Measurements from ENCODE around the gene CCL3.
"Not testable (repeated sequence)": the region's sequence is repeated elsewhere in the genome, so short reads cannot be mapped to it uniquely, and the experiment has no call there.

Gene CCL3

DNA sequence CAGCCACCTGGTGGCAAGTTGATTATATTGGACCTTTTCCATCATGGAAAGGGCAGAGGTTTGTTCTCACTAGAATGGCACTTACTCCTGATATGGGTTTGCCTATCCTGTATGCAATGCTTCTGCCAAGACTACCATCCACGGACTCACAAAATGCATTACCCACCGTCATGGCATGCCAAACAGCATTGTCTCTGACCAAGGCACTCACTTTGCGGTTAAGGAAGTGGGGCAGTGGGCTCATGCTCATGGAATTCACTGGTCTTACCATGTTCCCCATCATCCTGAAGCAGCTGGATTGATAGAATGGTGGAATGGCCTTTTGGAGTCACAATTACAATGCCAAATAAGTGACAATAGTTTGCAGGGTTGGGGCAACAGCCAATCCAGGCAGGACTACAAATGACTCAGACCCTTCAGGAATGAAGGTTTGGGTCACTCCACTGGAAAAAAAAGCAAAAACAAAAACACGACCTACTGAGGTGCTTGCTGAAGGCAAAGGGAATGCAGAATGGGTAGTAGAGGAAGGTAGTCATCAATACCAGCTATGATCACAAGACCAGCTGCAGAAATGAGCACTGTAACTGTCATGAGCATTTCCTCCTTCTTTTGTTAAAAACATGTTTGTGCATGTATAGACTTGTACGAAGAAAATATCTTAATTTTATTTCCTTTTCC lies 25.2 kb upstream of the CCL3 start:
- DNase-seq = not testable (repeated sequence)

DNA sequence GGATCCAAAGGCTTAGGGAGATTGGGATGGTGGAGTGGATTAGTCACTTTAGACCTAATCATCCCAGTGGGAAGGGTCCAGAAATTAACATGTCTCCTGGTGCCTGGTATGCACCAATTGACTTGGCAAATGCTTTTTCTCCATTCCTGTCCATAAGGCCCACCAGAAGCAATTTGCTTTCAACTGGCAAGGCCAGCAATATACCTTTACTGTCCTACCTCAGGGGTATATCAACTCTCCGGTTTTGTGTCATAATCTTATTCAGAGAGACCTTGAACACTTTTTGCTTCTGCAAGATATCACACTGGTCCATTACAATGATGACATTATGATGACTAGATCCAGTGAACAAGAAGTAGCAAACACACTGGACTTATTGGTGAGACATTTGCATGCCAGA lies 23.2 kb upstream of the CCL3 start:
- DNase-seq = not testable (repeated sequence)

DNA sequence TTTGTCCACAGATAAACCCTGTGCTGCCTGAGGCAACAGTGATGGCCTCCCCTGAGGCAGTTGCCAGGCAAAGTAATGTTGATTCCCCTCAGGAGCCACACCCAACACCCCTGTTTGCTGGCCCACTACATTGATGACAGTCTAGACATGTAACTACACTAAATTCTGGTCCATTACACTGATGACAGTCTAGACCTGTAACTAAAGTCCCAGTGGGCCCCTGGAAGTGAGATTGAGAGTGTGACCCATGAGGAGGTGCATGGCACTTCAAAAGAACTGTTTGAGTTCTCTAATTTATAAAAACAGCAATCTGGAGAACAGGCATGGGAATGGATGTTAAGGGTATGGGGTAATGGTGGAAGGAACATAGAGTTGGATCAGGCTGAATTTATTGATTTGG lies 22.6 kb upstream of the CCL3 start:
- no peak for DNase-seq

DNA sequence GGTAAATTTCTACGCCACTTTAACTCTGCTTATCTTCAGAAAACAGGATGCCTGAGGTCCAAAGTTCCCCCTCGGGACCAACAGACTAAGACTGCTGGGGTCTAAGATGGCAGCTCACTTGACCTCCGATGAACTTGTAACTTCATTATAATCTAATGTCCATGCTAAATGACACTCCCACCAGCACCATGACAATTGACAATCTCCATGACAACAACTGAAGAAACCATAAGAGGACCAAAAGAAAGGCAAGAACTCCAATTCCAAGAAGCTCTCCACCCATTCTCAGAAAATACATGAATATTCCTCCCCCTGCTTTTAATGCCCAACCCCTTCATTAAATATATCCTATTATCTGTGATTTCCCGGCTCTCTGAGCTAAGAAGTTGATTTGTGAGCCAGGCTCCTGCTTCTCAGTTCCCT lies 21.1 kb upstream of the CCL3 start:
- DNase-seq = no peak

DNA sequence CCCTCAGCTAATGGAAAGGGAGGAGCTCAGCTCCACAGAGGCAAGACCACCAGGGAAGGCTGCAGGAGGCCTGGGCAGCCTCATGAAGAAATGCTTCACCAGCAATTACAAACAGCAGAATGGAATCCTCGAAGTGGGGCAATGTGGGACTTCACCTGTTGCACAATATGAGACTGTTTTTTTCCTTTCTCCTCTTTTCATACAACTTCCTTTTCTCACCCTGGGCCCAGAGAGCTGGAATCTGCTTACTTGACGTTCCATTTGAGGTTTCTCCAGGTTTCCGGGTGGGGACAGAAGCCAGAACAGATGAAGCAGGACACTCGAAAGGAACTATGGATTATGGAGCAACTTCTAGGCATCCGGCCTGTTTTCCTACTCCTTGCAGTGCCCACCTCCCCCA lies 18.3 kb upstream of the CCL3 start:
- not testable (repeated sequence) for DNase-seq

DNA sequence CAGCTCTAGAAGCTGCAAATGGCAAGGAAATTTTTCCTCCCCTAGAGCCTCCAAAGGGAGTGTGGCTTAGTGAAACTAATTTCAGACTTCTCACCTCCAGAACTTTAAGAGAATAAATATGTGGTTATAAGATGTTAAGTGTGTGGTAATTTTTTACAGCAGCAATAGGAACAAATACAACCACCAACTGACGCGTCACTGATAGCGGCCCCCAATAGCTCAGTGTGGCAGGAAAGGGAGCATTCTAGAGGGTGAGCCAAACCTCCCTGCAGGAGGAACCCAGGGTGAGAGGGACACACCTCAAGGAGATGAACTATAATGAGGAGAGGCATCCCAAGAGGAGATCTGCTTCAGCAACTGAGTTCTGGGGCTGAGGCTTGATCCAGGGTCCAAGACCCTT lies 17.7 kb upstream of the CCL3 start:
- no peak for DNase-seq

DNA sequence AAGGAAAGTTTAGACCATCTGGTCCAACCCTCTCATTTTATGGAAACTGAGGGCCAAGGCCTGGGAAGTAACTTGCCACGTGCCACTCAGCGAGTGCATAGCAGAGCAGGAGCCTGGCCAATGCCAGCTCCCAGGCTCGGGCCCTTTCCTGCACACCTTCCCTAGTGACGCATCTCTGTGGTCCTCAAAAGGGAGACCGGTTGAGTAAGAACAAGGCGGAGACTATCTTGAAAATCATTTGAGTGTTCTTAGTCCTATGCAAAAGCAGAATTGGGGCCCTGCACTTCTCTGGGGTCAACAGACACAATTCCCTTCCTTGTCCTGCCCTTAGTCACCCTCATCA lies 16.5 kb upstream of the CCL3 start:
- DNase-seq = no peak

DNA sequence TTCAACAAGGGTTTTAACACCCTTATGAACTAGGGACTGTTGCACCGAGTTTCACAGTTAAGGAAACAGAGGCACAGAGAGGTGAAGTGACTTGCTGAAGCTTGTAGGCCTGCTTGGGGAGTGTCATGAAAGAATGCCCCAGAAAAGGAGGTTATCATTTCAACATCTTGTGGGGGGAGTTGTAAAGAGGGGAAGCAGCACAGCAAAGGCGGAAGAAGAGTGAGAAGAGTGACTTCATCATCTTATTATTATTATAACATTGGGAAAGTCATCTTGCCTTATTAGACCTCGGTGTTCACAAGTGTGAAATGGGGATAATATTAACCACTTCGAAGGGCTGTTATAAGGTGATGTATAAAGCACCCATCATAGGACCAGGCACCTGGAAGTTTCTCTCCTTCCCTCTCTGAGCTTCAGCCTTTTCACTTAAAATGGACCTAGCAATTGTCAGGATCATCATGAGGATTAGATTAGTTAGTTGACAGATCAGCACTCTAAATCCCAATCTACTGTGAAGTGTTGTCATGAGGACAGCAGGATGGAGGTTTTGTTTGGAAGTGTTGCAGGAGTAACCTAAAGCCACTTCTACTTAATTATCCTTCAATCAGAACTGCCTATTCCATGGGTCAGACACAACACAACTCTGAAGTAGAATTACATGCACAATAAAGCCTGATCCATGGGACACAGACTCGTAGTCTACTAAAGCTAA lies 16.0 kb upstream of the CCL3 start:
- DNase-seq = no peak

DNA sequence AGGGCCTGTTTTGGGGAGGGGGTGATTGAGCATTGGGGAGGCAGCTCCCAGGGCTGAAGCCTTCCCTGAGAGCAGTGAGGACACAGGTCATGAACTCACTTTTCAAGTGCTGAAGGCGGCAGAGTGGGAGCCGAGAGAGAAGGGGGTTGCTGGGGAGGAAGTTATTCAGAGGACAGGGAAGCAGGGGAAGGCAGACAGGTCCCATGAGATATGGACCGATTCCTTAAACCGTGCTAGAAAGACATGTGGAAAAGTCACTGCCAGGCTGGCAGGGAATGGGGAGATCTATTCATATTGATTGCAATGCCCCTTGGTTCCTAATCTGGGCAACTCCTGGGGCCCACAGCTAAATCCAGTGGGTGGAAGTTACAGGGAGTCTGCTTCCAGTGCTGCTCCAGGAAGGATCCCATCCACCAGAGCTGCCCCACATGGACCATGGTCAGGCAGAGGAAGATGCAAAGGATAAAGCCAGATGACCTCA lies 14.8 kb upstream of the CCL3 start:
- DNase-seq = no peak

DNA sequence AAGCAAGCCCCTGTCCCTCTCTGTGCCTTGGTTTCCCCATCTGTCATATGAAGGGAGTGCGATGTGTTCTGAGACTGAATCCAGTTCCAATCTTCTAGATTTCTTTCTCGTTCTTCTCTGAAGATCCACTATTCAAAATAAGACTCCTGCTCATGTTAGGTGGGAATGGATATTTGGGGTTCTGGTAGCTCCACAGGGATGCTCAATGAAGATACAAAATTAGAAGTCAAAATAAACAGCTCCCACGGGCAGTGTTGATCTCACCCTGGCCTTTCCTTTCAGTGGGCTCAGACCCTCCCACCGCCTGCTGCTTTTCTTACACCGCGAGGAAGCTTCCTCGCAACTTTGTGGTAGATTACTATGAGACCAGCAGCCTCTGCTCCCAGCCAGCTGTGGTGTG lies 14.3 kb upstream of the CCL3 start:
- DNase-seq = not testable (repeated sequence)

DNA sequence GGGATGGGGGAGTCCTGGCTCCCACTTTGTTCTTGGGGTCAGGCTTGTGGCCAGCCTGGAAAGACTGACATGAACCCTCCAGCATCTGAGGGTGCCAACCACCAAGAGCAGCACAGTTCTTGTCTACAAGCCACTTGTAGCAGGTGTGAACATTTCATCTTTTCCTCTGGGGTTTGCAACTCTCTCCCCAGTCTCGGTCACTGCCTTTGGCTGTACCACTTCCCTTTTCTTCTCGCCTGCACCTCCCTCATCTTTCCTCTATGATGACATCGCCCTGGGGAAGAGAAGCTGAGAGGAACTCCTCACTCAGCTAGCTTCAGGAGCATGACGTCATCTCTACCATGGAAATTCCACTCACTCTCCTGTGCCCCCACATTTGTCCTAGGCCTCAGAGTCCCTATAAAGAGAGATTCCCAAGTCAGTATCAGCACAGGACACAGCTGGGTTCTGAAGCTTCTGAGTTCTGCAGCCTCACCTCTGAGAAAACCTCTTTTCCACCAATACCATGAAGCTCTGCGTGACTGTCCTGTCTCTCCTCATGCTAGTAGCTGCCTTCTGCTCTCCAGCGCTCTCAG lies 13.5 kb upstream of the CCL3 start, which contains the start of gene CCL4:
Gene CCL4, plus strand, starts transcription at position 427 of the 575 bp plus-strand sequence. Its CDS starts 79 bp downstream, at position 506.
- DNase-seq = peak; percentile 73

DNA sequence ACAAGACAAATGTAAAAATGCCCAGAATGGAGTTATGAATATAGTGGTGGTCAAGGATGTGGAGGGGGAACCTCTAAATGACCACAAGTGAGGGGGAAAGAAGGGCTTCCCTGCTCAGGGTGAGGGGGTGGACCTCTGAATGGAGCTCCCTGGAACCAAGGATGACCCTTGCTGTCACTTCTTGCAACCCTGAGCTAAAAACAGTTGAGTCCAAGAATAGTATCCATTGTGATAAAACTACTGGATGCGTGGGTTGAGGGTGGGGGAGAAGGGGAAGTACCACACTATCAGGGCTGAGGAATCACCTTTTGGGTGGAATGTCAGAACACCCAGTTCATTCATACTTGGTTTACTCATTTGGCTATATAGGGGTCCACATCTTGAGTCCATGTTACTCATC lies 9.1 kb upstream of the CCL3 start:
- DNase-seq = not testable (repeated sequence)

DNA sequence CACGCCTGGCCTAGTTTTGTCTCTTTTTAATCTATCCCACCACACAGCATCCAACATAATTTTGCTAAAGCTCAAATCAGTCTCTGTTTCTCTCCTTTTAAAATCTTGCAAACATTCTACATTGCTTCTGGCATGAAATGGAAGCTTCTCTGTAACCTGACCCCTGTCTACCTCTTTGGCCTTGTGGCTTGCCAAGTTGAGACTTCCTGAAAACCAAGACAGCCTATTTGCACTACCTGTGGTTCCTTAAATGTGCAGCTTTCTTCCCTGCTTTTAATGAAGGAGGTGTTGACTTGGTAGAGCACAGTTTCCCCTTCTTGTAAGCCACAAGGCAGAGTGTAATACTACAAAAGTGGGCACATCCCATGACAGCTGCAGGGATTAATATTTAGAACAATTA lies 6.0 kb upstream of the CCL3 start:
- DNase-seq = no peak

DNA sequence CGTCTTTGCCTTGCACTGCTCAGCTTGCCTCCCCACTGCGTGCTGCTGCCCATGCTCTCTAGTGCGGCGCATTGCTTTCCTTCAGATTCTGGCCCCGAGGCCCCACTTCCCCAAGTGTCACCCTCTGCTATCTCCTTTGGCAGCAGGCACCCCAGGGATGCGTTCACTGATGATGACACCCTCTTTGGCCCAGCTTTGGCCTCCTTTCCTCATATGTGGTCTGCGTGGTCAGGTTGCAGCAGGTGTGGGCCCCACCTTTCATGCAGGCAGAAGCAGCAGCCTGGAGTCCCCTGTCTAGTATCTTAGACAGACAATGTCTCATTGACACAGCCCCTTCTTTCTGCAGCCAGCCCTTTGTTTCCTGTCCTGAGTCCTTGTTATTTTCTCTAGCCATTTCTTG lies 4.8 kb upstream of the CCL3 start:
- DNase-seq = no peak

DNA sequence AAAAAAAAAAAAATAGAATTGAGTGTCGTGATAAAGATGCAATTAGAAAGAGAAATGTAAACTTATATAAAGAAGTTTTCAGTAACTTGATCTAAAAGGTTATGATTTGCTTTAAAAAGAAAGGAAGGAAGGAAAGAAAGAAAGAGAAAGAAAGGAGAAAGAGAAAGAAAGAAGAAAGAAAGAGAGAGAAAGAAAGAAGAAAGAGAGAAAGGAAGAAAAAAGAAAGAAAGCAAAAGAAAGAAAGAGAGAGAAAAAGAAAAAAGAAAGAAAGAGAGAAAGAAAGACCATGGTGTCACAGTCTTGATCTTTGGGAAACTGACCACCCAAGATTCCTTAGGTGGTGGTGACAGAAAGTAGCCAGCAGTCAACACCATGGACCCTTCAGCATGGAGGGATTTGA lies 4.3 kb upstream of the CCL3 start:
- DNase-seq = no peak

DNA sequence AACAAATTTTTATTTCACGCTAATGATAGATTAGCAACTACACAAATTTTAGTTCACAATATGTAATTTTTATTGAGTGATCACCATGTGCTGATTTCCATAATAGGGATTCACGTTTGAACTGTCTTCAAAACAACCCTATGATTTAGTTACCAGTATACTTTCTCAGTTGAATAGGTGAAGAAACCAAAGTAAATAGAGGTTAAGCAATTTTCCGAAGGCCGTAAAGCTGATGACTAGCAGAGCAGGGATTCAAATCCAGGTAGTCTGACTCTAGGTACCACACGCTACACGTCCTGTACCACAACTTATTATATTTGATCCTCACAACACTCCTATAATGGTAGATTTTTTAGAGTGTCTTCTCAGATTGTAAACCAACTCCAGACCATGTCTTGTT lies 2.8 kb upstream of the CCL3 start:
- DNase-seq = not testable (repeated sequence)

DNA sequence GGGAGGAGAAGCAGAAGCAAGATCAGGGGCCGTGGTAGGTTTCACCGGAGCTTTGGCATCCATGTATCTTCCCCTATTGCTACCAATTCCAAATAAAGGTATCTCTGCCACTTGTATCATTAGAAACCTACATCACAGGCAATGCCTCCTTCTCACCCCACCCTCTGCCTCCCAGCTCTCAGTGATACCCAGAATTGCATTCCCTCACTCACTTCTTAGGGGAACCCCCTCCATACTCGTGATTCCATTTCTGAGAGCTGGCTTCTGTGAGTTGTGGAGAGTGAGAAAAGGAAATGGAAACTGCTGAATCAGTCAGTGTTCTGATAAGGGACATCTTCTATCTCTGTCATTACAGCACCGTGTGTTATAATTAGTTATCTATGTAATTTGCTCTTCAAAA lies 2.3 kb upstream of the CCL3 start:
- DNase-seq = peak; percentile 88

DNA sequence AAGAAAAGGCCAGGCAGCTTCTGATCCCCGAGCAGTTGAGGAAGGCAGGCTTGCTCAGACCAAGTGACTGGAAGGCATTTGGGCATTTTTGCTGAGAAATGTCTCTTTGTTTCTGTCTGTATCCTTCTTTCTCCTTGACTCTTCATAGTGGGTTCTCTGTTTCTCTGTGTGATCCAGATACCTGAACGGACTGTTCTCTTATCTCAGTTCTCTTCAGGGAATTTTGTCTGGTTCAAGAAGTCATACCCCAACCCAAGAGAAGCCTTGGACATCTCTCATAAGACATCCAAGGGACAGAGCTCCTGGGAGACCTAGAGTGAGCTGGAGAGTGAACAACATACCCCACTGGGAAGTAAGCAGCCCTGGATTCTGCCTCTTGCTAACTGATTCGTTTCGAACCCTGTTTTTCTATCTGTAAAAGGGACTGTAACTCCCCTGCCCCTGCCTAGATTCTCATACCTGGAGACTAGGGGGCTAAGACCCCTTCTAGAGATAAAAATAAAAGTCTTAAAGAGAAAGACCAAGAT lies 541 bp downstream of the CCL3 start:
- DNase-seq = no peak

DNA sequence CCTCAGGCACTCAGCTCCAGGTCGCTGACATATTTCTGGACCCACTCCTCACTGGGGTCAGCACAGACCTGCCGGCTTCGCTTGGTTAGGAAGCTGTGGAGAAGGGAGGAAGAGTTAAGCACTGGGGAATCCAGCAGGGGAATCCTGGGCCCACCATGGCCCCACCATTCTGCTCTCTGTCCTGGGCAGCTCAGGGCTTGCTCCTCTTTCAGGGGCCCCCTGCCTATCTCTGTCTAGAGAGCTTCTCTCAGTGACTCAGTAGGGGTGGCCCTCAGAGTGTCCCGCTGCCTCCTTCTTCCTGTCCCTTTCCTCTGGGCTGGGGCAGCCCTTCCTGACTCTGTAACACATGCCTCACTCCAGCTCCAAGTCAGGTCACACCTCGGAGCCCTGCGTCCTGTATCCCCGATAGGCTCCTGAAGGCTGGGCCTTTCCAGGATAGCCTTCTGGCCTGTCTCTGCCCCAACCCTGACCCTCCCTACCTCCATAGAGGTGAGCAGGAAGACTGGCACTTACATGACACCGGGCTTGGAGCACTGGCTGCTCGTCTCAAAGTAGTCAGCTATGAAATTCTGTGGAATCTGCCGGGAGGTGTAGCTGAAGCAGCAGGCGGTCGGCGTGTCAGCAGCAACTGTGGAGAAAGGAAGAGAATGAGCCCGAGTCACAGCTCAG lies 1.1 kb downstream of the CCL3 start:
- peak; percentile 42 for DNase-seq

DNA sequence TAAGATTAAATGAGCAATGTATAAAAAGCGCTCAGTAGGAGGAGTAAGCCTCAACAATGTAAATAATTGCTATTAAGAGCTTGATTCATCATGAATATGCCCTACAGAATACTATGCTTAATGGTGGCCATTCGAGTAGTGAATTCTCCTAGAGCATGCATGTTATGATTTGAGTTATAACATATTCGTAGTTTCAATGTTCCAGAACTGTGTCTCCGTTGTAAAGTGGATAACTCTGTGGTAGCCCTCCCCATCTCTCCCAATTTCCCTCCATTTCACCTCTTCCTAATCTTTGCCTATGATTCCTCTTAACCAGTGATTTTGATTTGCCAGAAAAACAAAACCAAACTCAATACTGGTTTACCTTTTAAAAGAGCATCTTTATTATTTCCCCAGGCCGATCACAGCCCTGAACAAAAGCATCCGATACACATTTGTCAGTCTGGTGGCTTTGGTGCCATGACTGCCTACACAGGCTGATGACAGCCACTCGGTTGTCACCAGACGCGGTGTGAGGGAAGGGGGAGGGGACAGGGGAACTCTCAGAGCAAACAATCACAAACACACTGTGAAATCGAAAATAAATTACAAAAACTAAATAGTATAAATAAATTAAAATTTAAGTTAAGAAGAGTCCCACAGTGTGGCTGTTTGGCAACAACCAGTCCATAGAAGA lies 1.9 kb downstream of the CCL3 start:
- peak; percentile 40 for DNase-seq

DNA sequence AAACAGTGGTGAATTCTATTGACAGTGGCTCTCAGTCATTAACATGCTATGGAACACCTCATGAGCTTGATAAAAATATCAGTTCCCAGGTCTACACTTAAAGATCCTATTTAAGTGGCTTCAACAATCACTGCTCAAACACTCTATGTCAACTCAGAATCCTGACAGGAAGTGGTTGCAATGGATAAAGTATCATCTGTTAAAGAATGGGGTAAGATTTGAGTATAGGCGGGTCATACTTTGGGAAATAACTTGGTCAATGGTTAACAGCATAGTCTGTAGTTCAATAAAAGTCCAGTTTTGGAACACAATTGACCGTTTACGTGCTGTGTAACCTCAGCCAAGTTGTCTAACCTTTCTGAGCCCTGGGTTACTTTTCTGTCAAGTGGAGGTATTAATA lies 2.5 kb downstream of the CCL3 start:
- DNase-seq = not testable (repeated sequence)

DNA sequence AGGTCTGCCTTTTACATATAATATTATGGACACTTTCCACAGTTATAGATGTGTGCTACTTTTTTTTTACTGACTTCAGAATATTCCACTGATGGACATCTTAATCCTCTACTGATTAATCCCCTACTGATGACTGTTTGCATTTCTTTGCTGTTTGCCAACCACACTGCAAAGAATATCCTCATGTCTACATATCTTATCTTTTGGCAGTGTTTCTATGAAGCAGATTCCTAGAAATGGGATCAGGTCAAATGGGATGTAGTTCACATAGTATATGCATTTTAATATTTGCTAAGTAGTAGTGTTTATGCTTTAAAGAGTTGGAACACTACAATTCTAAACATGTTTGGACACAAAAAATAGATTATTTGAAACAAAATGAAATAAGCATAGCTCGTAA lies 3.2 kb downstream of the CCL3 start:
- DNase-seq = no peak

DNA sequence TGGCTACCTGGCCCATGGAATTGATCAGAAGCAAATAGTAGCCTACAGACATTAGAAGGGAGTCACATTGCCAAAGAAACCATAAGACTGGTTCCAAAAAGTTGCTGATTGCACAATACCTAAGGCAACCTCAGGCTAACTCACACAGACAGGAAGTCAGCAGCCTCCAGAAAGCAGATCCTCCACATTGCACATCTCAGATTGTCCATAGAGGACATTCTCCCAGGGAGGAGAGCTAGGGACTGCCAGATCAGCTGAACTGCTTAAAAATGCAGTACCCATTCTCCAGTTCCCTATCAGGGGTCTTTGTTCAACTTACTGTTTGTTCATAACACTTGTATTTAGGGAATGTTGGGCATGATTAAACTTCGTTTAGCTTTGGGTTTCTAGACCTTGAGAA lies 4.2 kb downstream of the CCL3 start:
- DNase-seq = peak; percentile 68

Measured in activated CD4-positive, alpha-beta T cell treated with anti-CD3 and anti-CD28 coated beads, Interleukin-10, Interleukin-2, amounts not matched to agents 100 ng/mL and 50 ng/mL, durations not matched to agents 16 hours and 8 hours (primary cell).